ENCODE measurements around the gene MAP3K20.

DNA sequence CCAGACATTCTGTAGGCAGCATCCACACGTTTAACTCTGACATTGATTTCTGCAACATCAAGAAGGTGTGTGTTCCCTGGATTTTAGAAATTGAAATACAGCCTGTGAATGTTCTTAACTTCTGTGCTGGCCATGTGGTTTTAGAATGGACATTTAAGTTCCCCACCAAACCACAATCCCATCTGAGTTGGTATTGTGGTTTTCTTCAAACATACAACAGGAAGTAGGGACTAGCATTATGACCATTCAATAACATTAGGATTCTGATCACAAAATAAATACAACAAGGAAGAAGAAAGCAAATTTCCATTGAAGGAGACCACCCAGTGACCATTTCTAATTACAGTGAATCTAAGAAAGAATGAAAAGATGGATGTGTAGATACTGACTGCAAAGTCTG is 51.2 kb downstream of the MAP3K20 start:
- no peak for TF ChIP-seq POLR2A (IDR thresholded peaks at IDR 0.05)
- TF ChIP-seq, protein P1, sequence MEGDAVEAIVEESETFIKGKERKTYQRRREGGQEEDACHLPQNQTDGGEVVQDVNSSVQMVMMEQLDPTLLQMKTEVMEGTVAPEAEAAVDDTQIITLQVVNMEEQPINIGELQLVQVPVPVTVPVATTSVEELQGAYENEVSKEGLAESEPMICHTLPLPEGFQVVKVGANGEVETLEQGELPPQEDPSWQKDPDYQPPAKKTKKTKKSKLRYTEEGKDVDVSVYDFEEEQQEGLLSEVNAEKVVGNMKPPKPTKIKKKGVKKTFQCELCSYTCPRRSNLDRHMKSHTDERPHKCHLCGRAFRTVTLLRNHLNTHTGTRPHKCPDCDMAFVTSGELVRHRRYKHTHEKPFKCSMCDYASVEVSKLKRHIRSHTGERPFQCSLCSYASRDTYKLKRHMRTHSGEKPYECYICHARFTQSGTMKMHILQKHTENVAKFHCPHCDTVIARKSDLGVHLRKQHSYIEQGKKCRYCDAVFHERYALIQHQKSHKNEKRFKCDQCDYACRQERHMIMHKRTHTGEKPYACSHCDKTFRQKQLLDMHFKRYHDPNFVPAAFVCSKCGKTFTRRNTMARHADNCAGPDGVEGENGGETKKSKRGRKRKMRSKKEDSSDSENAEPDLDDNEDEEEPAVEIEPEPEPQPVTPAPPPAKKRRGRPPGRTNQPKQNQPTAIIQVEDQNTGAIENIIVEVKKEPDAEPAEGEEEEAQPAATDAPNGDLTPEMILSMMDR (IDR thresholded peaks at IDR 0.05): no peak

Measured in Peyer's patch (tissue), 4 donors.